Esophagus squamous epithelium (tissue), 4 donors: ENCODE results near the gene SPON1.

ENCODE experiments used
- CTCF ChIP-seq, 6 experiments: fragments of 450-650 bp in 4 of 6; fragments of 200-600 bp in 2 of 6; sonication (generic) in 2 of 6; IDR thresholded peaks; one replicate each; pipeline ENCODE4 v1.5.1; 2016 to 2019; ENCODE audit warnings: antibody characterized with exemption in 6 of 6, mild to moderate bottlenecking in 4 of 6, moderate library complexity in 4 of 6
- POLR2A ChIP-seq, 4 donors: fragments of 450-650 bp; IDR thresholded peaks; one replicate each; pipeline ENCODE4 v1.6.1; 2017; ENCODE audit warnings: antibody characterized with exemption in 4 of 4, mild to moderate bottlenecking in 4 of 4, moderate library complexity in 3 of 4

DNA sequence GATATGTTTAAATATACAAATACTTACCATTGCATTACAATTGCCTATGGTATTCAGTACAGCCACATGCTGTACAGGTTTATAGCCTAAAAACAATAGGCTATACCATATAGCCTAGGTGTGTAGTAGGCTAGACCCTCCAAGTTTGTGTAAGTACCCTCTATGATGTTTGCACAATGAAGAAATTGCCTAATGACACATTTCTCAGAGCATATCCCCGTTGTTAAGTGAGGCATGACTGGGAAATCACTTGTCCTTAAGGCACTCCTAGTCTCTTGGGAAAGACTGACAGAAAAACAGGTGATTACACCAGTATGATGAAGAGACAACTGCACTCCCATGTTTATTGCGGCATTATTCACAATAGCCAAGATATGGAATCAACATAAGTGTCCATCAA, 187.2 kb downstream of the SPON1 start:
- no peak for TF ChIP-seq CTCF (IDR thresholded peaks at IDR 0.05)
- no peak for TF ChIP-seq POLR2A (IDR thresholded peaks at IDR 0.05)
